Muscle of leg (tissue), 11 donors: ENCODE data around the gene LRRC4C. TPM values are rescaled to one million over a fixed set of nuclear protein-coding genes. Genes with fewer than 3 reads are reported as not detected.

ENCODE experiments used
- DNase-seq: peaks from one replicate; pipeline ENCODE4 v3.0.0; 2013
- H3K27ac ChIP-seq: one replicate; pipeline ENCODE4 v1.5.1; 2013; ENCODE audit warnings: mild to moderate bottlenecking, low read length, control low read depth
- H3K27me3 ChIP-seq: one replicate; pipeline ENCODE4 v1.6.1; 2013; ENCODE audit warnings: low read length; ENCODE audit not compliant: control insufficient read depth, insufficient read depth
- H3K36me3 ChIP-seq: one replicate; pipeline ENCODE4 v1.6.1; 2013; ENCODE audit warnings: low read length; ENCODE audit not compliant: control insufficient read depth, insufficient read depth
- H3K4me1 ChIP-seq: one replicate; pipeline ENCODE4 v1.6.1; 2013; ENCODE audit warnings: low read length; ENCODE audit not compliant: control insufficient read depth, insufficient read depth
- H3K4me3 ChIP-seq: one replicate; pipeline ENCODE4 v1.5.1; 2013; ENCODE audit warnings: low read length, control low read depth
- H3K9me3 ChIP-seq: replicated peaks from 2 replicates; pipeline ENCODE4 v1.6.1; 2013; ENCODE audit warnings: low read depth, low read length; ENCODE audit not compliant: control insufficient read depth
- WGBS: methylation state at CpG from one replicate; pipeline ENCODE4 v1.1.5; 2013; ENCODE audit warnings: missing lambda C conversion rate; ENCODE audit not compliant: insufficient coverage; 5-methylcytosine and 5-hydroxymethylcytosine counted together
- polyA plus RNA-seq, 8 donors: library from polyadenylated mRNA; unstranded; fragments of 120-200 nt; gene quantifications; one replicate each; pipeline versions ENCODE4 v1.2.1 to v1.2.3, GENCODE V29; 2013; ENCODE audit warnings: inconsistent platforms in 1 of 8, low replicate concordance in 1 of 8; ENCODE audit not compliant: insufficient read length in 8 of 8, insufficient read depth in 1 of 8
- total RNA-seq: library from RNA; stranded (reverse); fragments of 120-200 nt; gene quantifications from one replicate; pipeline ENCODE4 v1.2.4, GENCODE V29; 2013

Gene LRRC4C
- total and polyA plus RNA-seq, 9 donors = 1.8 to 5.3 (median 2.3) TPM

DNA sequence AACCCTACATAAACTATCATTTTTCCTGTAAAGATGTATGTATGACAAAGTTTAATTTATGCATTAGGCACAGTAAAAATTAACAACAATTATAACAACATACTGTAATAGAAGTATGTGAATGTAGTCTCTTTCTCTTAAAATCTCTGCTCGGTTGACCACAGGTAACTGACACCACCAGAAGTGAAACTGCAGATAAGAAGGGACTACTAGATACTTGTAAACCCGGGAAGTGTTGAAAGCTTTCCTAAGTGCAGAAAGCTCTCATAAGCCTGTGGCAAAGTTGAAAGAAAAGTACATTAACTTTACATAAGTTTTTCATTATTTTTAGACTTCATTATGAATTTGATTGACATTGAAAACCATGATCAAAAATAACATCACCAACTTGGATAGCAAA, 1173.3 kb downstream of the LRRC4C start:
- Histone ChIP-seq H3K4me3 (no peak overlapping the region), H3K4me1 (peaks cover 2% of the 10 kb centered on the region), H3K9me3 (no peaks in the 10 kb centered on the region), H3K36me3 (no peaks in the 10 kb centered on the region), H3K27ac (no peak overlapping the region), H3K27me3 (no peaks in the 10 kb centered on the region)
- no CpG with 5 or more reads among the region's 2 CpGs for WGBS
- no peak for DNase-seq

DNA sequence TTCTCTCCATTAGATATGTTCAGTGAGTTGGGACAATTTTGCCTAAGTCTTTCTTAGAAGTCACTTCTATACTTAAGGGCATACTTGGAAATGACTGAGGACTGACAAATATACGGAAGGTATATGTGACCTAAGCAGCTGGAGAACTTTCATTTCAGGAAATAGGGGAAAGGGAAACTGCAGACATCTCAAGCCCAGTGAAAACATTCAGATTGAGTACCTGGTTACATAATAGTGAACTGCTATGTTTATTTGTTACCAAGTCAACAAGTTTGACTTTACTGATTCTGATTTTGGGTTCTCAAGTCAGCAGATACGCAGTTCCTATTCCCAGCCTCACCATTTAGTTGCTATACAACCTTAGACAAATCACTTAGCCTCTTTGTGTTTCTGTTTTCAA, 1173.9 kb downstream of the LRRC4C start:
- peak; percentile 16 for DNase-seq
- H3K9me3 ChIP-seq = no peaks in the 10 kb centered on the region
- peaks cover 6% of the 10 kb centered on the region for H3K4me1 ChIP-seq
- H3K27me3 ChIP-seq = no peaks in the 10 kb centered on the region
- H3K36me3 ChIP-seq = no peaks in the 10 kb centered on the region
- WGBS = 60% methylated on average over 1 of the region's 2 CpGs
- H3K27ac ChIP-seq = no peak overlapping the region
- H3K4me3 ChIP-seq = no peak overlapping the region

- 20% methylated on average over 4 of the region's 6 CpGs for WGBS
- DNase-seq = peak; percentile 94
- peak overlapping the region; percentile 75 for H3K27ac ChIP-seq
- no peaks in the 10 kb centered on the region for H3K9me3 ChIP-seq
- peaks cover 11% of the 10 kb centered on the region for H3K4me1 ChIP-seq
- H3K36me3 ChIP-seq = no peaks in the 10 kb centered on the region
- H3K27me3 ChIP-seq = no peaks in the 10 kb centered on the region
- H3K4me3 ChIP-seq = peak overlapping the region; percentile 4
Measured at GRCh38 chr11:40281052-40281580, 1178.3 kb downstream of the LRRC4C start.

- Histone ChIP-seq H3K9me3 (no peaks in the 10 kb centered on the region), H3K4me3 (peak overlapping the region; percentile 4), H3K4me1 (peaks cover 11% of the 10 kb centered on the region), H3K27me3 (no peaks in the 10 kb centered on the region), H3K27ac (peak overlapping the region; percentile 75), H3K36me3 (no peaks in the 10 kb centered on the region)
- WGBS = 44% methylated on average over 7 of the region's 18 CpGs
- peak; percentile 63 for DNase-seq
Measured at GRCh38 chr11:40280159-40281051, 1179.0 kb downstream of the LRRC4C start.

GRCh38 chr11:40276960-40277359, 1182.5 kb downstream of the LRRC4C start:
- 80% methylated on average over 1 of the region's 1 CpG for WGBS
- Histone ChIP-seq H3K9me3 (no peaks in the 10 kb centered on the region), H3K4me3 (no peak overlapping the region), H3K27me3 (no peaks in the 10 kb centered on the region), H3K36me3 (no peaks in the 10 kb centered on the region), H3K27ac (no peak overlapping the region), H3K4me1 (peaks cover 11% of the 10 kb centered on the region)
- DNase-seq = no peak

- H3K36me3 ChIP-seq = no peaks in the 10 kb centered on the region
- H3K9me3 ChIP-seq = no peaks in the 10 kb centered on the region
- H3K27me3 ChIP-seq = no peaks in the 10 kb centered on the region
- no peaks in the 10 kb centered on the region for H3K4me1 ChIP-seq
- no CpG with 5 or more reads among the region's 3 CpGs for WGBS
- no peak overlapping the region for H3K4me3 ChIP-seq
- peak; percentile 25 for DNase-seq
- no peak overlapping the region for H3K27ac ChIP-seq
Measured at GRCh38 chr11:40274017-40274416, 1185.4 kb downstream of the LRRC4C start.

DNA sequence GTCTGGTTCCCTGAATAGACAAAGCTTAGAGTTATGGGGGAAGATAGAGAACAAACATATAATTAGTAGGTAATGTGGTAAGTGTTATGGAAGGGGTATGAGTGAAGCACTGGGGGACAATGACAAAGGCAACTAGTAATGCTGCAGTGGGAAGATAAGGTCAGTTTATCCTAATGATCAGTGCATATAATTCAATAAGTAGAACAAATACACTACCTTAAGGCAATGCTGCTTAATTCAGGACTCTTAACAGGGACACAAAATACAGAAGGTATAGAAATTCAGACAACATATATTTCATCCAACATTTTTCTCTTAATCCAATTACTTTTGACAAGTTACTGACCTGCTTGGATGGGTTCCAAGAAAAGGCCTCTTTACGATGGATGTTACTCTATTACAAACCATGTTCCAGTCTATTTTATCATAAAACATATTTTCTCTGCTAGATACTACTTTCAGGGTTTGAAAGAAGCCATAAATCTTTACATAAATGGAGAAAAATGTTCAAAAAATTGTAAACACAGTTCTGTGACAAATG, 1186.2 kb downstream of the LRRC4C start:
- no CpG with 5 or more reads among the region's 1 CpG for WGBS

DNA sequence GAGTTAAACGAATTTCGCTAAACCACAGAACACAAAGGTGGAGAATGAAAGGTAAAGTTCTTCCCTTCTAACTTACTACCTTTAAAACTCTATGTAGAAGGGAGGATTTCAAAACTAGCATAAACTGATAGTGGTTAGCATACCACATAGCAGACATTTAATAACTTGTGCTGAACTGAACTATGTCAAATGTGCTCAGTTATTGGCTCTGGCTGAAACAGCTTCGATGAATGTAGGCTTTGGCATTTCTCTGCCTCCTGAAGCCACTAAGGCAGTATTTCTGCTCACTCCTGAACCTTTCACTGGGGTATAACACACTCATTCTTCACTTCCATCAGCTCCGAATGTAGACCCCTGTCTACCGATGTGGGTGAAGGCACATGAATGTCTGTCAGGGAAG, 1188.1 kb downstream of the LRRC4C start:
- H3K9me3 ChIP-seq = no peaks in the 10 kb centered on the region
- no peak overlapping the region for H3K27ac ChIP-seq
- no peak overlapping the region for H3K4me3 ChIP-seq
- H3K36me3 ChIP-seq = no peaks in the 10 kb centered on the region
- no peak for DNase-seq
- WGBS = 90% methylated on average over 1 of the region's 5 CpGs
- no peaks in the 10 kb centered on the region for H3K27me3 ChIP-seq
- no peaks in the 10 kb centered on the region for H3K4me1 ChIP-seq

More for the DNA sequence above, 1186.2 kb downstream of the LRRC4C start:
- no peak overlapping the region for H3K27ac ChIP-seq
- no peaks in the 10 kb centered on the region for H3K9me3 ChIP-seq
- no peak overlapping the region for H3K4me3 ChIP-seq
- H3K36me3 ChIP-seq = no peaks in the 10 kb centered on the region
- H3K4me1 ChIP-seq = no peaks in the 10 kb centered on the region
- no peak for DNase-seq
- no peaks in the 10 kb centered on the region for H3K27me3 ChIP-seq

DNA sequence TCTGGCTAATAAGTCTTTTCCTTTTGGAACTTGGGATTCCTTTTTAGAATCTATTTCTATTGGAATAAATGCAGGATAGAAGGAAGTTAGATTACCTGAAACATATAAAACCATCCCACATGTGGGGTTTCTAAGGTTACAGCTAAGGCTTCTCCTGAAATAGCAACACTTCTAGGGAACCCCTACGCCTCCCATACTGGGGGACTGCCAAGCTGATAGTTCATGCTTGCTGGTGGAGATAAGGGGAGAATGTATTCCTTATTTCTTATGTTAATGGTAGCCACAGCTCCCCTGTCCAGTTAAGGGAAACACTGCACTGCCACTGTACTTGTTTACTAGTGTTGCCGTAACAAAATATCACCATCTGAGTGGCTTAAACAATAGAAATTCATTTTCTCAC, 1189.6 kb downstream of the LRRC4C start:
- WGBS = 91% methylated on average over 1 of the region's 2 CpGs
- no peaks in the 10 kb centered on the region for H3K4me1 ChIP-seq
- no peak overlapping the region for H3K27ac ChIP-seq
- no peak overlapping the region for H3K4me3 ChIP-seq
- no peaks in the 10 kb centered on the region for H3K27me3 ChIP-seq
- no peaks in the 10 kb centered on the region for H3K9me3 ChIP-seq
- no peak for DNase-seq
- H3K36me3 ChIP-seq = no peaks in the 10 kb centered on the region

DNA sequence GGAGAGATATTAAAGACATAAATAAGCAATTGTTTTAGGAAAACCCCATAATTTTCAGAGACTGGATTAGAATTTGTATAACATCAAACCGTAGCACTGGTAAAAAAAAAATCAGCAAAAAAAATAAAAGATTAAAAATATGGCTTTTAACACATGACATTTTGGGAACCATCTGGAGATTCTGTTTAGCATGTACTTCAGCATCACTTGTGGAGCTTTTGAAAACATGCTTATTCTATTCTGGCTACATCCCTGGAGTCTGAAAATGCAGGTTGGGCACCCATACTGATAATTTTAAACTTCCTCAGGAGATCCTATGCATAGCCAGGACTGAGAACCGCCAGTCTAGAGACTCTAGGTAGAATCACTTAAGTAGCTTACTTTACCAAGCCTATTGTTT, 1190.9 kb downstream of the LRRC4C start:
- WGBS = no CpG with 5 or more reads among the region's 2 CpGs
- Histone ChIP-seq H3K4me3 (no peak overlapping the region), H3K4me1 (no peaks in the 10 kb centered on the region), H3K27me3 (no peaks in the 10 kb centered on the region), H3K27ac (no peak overlapping the region), H3K9me3 (no peaks in the 10 kb centered on the region), H3K36me3 (no peaks in the 10 kb centered on the region)
- DNase-seq = no peak
